Peyer's patch (tissue), 4 donors: ENCODE data around the gene WAPL.

ENCODE experiments used
- CTCF ChIP-seq, 6 experiments: fragments of 450-650 bp in 4 of 6; fragments of 200-600 bp in 2 of 6; sonication (generic) in 1 of 6; IDR thresholded peaks; one replicate each; pipeline ENCODE4 v1.5.1; 2017 to 2019; ENCODE audit warnings: antibody characterized with exemption in 6 of 6, mild to moderate bottlenecking in 3 of 6, moderate library complexity in 1 of 6
- POLR2A ChIP-seq, 2 donors: fragments of 450-650 bp; IDR thresholded peaks; one replicate each; pipeline ENCODE4 v1.5.1; 2017; ENCODE audit warnings: antibody characterized with exemption in 2 of 2, mild to moderate bottlenecking in 2 of 2, moderate library complexity in 2 of 2

- no peak for TF ChIP-seq CTCF (IDR thresholded peaks at IDR 0.05)
- TF ChIP-seq POLR2A (IDR thresholded peaks at IDR 0.05): no peak
These were observed 128.2 kb downstream of the WAPL start for GRCh38 chr10:86393362-86393761.
